HG02870 (cell line): ENCODE data around the gene CNR2.
"Not testable (repeated sequence)": the region's sequence is repeated elsewhere in the genome, so short reads cannot be mapped to it uniquely, and the experiment has no call there.

ENCODE experiments used
- ATAC-seq: cut with Tn5 transposase; IDR thresholded peaks from one replicate; pipeline ENCODE4 v1.9.1; 2021; ENCODE audit warnings: mild to moderate bottlenecking, moderate library complexity; ENCODE audit not compliant: unreplicated experiment

CNR2 gene

DNA sequence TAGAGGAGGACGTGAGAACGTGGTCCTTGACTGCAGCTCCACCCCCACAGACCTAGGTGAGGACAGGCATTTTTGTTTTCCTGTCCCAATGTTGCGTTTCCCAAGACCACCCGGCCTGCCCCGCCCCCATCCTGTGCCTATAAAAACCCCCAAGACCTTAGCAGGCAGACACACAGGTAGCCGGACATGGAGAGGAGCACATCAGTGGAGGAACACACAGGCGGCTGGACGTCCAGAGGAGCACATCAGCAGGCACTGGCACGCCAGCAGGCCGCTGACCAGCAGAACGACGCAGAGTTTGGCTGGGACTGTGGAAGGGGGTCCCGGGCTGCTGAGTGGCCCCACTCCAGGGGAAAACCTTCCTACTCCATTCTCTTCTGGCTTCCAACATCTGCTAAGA is 75.3 kb downstream of the CNR2 start:
- no peak for ATAC-seq

GRCh38 chr1:23836037-23836436 is 77.1 kb downstream of the CNR2 start:
- no peak for ATAC-seq

GRCh38 chr1:23834156-23834555 is 79.0 kb downstream of the CNR2 start:
- not testable (repeated sequence) for ATAC-seq

DNA sequence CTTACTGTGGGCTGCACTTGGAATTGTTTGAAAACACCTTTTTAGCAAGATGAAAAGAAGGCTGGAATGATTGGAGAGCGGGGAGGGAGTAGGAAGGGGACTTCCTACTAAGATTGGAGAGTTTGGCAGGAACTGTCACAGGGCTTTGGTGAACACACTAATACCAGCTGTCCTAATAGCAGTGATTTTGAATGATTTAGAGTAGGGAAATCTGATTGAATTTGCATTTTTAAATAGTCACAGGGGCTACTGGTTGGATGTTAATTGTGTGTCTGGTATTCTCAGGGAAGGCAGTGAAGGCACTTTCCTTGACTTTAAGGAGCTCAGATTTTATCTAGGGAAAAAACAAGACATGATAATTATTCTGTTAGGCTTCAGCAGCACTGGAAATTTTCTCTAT is 85.4 kb downstream of the CNR2 start:
- ATAC-seq: no peak

DNA sequence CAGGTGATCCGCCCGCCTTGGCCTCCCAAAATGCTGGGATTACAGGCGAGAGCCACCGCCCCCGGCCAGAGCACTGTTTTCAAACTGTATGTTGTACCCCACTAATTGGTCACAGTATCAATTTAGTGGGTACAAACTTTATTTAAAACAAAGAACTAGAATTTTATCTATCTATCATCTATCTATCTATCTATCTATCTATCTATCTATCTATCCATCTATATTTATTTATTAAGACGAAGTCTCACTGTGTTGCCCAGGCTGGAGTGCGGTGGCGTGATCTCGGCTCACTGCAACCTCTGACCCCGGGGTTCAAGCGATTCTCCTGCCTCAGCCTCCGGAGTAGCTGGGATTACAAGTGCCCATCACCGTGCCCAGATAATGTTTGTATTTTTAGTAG is 86.6 kb downstream of the CNR2 start:
- not testable (repeated sequence) for ATAC-seq

GRCh38 chr1:23825762-23826522 is 87.2 kb downstream of the CNR2 start:
- ATAC-seq: no peak

- no peak for ATAC-seq
Observed at GRCh38 chr1:23825076-23825761, 87.9 kb downstream of the CNR2 start, which contains the start of gene HMGCL. Gene HMGCL (minus strand): TSS chr1:23825429. CDS start chr1:23825415, 14 bp downstream.

DNA sequence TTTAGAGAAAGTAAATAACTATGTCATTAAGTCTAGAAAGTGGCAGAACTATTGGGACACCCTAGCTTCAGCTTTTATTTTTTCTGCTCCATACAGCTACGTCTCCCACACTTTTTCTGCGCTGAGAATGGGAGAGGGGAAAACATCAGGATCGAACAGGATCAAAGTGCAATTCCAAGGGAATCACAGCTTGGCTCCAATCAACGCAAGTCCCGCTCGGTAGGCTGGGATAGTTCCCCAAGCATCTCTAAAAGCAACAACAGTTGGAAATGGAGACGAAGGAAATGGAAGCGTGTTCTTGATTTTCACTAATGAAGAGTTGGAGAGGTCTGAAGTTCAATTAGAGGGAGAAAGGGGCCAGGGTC is 88.5 kb downstream of the CNR2 start:
- no peak for ATAC-seq

- no peak for ATAC-seq
Observed at GRCh38 chr1:23823767-23824166, 89.4 kb downstream of the CNR2 start.
